ENCODE results near the gene ARHGAP12.

DNA sequence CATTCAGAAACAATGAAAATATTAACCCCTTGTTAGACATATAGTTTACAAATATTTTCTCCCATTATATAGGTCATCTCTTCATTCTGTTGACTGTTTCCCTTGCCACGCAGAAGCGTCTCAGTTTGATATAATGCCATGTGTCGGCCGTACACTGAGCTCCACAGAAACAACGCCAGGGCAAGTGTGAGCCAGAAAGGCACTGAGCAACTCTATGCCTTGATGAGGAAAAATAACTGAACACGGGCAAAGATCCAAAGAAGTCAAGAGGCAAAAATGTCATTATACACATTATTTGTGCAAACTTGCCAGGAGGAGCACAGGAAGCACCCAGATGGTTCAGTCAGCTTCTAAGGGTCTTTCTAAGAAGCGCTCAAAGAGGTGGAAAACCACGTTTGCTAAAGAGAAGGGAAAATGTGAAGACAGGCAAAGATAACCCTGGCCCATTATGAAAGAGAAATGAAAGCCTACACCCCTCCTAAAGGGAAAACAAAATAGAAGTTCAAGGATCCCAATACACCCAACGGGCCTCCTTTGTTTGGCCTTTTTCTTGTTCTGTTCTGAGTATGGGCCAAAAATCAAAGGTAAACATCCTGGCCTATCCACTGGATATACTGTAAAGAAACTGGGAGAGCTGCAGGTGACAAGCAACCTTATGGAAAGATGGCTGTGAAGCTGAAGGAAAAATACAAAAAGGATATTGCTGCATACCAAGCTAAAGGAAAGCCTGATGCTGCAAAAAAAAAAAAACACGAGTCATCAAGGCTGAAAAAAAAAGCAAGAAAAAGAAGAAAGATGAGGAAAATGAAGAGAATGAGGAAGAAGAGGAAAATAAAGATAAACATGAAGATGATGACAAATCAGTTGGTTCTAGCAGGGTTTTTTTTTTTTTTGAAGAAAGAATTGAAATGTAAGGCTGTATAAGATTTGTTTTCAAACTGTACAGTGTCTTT is 15.5 kb downstream of the ARHGAP12 start:
- no peak for TF ChIP-seq CTCF (IDR thresholded peaks at IDR 0.05; ENCODE audit: poor library complexity, severe bottlenecking)
- TF ChIP-seq REST (IDR thresholded peaks at IDR 0.05; ENCODE audit: borderline replicate concordance) = no peak
- no peak for TF ChIP-seq EP300 (conservative IDR thresholded peaks at IDR 0.05; ENCODE audit: poor library complexity, severe bottlenecking)
- TF ChIP-seq SMC3 (conservative IDR thresholded peaks at IDR 0.05; ENCODE audit: poor library complexity) = no peak

Measured in neural cell (in vitro differentiated cells).